Sigmoid colon (tissue), 7 donors: Measurements from ENCODE around the gene COX6A2. TPM values are rescaled to one million over a fixed set of nuclear protein-coding genes. Genes with fewer than 3 reads are reported as not detected.
A peak's percentile ranks its signal among the peaks of the same experiment; 100 is the strongest.

Experiments used
- DNase-seq: peaks from one replicate; pipeline ENCODE4 v3.0.0-alpha.2; 2019
- H3K27ac ChIP-seq, 4 donors: fragments of 200-600 bp; sonication (generic); one replicate each; pipeline ENCODE4 v1.5.1; 2016 to 2019; ENCODE audit warnings: mild to moderate bottlenecking in 1 of 4
- H3K27me3 ChIP-seq, 3 donors: fragments of 200-600 bp; sonication (generic); one replicate each; pipeline ENCODE4 v1.5.1; 2019; ENCODE audit warnings: mild to moderate bottlenecking in 1 of 3
- H3K36me3 ChIP-seq, 4 donors: fragments of 200-600 bp; sonication (generic); one replicate each; pipeline ENCODE4 v1.5.1; 2016 to 2019
- H3K4me1 ChIP-seq, 4 donors: fragments of 200-600 bp; sonication (generic); one replicate each; pipeline ENCODE4 v1.5.1; 2017 to 2019
- H3K4me3 ChIP-seq, 4 donors: fragments of 200-600 bp; sonication (generic); one replicate each; pipeline ENCODE4 v1.5.1; 2017 to 2019; ENCODE audit warnings: mild to moderate bottlenecking in 2 of 4, moderate library complexity in 1 of 4
- H3K9me3 ChIP-seq, 4 donors: fragments of 200-600 bp in 3 of 4; sonication (generic) in 3 of 4; one replicate each; pipeline versions ENCODE4 v1.5.1 to v1.6.1; 2013 to 2019
- CTCF ChIP-seq, 4 experiments: fragments of 450-650 bp in 3 of 4; fragments of 200-600 bp in 1 of 4; IDR thresholded peaks; one replicate each; pipeline ENCODE4 v1.5.1; 2016 to 2019; ENCODE audit warnings: antibody characterized with exemption in 4 of 4, mild to moderate bottlenecking in 3 of 4, moderate library complexity in 2 of 4
- EP300 ChIP-seq, 4 donors: sonication (generic); formaldehyde crosslinking; IDR thresholded peaks; one replicate each; pipeline ENCODE4 v1.6.1; 2017; ENCODE audit warnings: antibody characterized with exemption in 4 of 4
- POLR2A ChIP-seq, 2 donors: fragments of 450-650 bp; IDR thresholded peaks; one replicate each; pipeline ENCODE4 v1.6.1; 2016; ENCODE audit warnings: antibody characterized with exemption in 2 of 2, mild to moderate bottlenecking in 2 of 2, moderate library complexity in 2 of 2
- POLR2AphosphoS5 ChIP-seq, 4 donors: sonication (generic); formaldehyde crosslinking; IDR thresholded peaks; one replicate each; pipeline ENCODE4 v1.6.1; 2017; ENCODE audit warnings: antibody characterized with exemption in 4 of 4
- WGBS, 2 donors: extraction: QIAGEN DNeasy Blood & Tissue Kit; methylation state at CpG; one replicate each; pipeline ENCODE4 v1.1.7; 2013; 5-methylcytosine and 5-hydroxymethylcytosine counted together
- intact Hi-C: fragments of 100-400 bp; cut with DNase I; formaldehyde crosslinking; loops from one replicate; pipeline ENCODE4 v1.15.1; 2023
- polyA plus RNA-seq, 3 donors: library from polyadenylated mRNA; stranded (reverse); fragments of 200-250 nt; gene quantifications; one replicate each; pipeline ENCODE4 v1.2.3, GENCODE V29; 2013
- total RNA-seq, 4 donors: library from RNA; depleted of rRNA; stranded (reverse); fragments of >200 nt; gene quantifications; one replicate each; pipeline ENCODE4 v1.1.0, GENCODE V29; 2016
- donor health status: healthy with polysubstance abuse.
- donor health status: Bipolar disorder and iron deficiency.
- donor health status: healthy.

COX6A2 gene
- total and polyA plus RNA-seq, 7 donors = 0.32 to 4.8 TPM; not detected in 5

DNA sequence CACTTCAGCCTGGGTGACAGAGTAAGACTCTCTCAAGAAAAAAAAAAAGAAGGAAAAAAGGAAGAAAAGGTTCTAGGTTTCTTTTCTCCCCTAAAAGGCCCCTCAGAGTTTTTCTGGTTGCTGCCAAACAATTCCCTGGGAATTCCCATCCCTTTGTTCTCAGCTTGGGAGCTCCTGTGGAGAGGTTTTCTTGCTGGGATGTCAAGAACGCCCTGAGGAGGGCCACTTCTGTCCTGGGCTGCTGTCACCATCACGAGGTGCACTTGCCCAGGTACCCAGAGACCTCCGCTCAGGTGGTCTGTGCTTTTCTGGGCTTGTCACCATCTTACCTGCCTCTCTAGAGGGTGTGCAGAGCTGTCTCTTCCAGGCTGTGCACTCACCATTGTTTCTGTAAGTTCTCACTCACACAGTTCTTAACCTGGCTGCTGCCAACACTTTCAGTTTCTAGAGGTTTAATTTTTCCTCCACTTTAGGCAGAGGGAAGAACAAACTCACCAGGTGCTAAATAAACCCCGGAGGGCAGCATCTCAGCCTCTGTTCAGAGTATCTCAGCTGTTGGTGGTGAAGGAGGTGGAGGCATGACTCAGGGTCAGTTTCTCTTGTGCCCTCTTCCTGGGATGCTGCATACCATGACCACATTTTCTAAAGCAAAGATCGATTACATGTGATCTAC, 2.4 kb upstream of the COX6A2 start:
- Histone ChIP-seq H3K27ac (no peak overlapping the region), H3K36me3 (no peaks in the 10 kb centered on the region), H3K4me1 (peaks cover 0 to 11% (median 10%) of the 10 kb centered on the region in 4 donors), H3K27me3 (no peaks in the 10 kb centered on the region), H3K9me3 (no peaks in the 10 kb centered on the region), H3K4me3 (no peak overlapping the region)
- DNase-seq = peak; percentile 13
- 61 to 65% methylated on average over 5 of the region's 5 CpGs for WGBS, 2 donors
- no peak for TF ChIP-seq CTCF (IDR thresholded peaks at IDR 0.05)
- no peak for TF ChIP-seq EP300 (IDR thresholded peaks at IDR 0.05)
- TF ChIP-seq POLR2A (IDR thresholded peaks at IDR 0.05) = no peak
- no peak for TF ChIP-seq POLR2AphosphoS5 (IDR thresholded peaks at IDR 0.05)
- intact Hi-C loops = no loop called here

DNA sequence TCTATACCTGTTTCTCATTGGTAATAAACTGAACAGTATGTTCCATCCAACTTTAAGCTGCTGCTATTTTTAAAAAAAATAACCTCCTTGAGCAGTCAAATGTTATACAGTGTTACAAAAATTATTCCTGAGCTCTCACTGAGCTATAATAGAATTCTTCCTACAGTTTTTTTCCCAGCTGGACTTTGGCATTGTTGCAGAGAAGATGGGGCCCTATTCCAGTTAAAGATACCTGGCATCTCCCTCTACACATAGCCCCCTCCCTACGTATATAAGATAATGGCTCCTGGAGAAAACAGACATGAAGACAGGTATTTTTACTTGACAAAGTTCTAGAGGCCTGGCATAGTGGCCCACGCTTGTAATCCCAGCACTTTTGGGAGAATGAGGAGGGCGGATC, 1.6 kb upstream of the COX6A2 start:
- intact Hi-C loops = no loop called here
- Histone ChIP-seq H3K4me3 (no peak overlapping the region), H3K27ac (no peak overlapping the region), H3K4me1 (peaks cover 0 to 11% (median 10%) of the 10 kb centered on the region in 4 donors), H3K36me3 (no peaks in the 10 kb centered on the region), H3K9me3 (no peaks in the 10 kb centered on the region), H3K27me3 (no peaks in the 10 kb centered on the region)
- 73 to 86% methylated on average over 3 of the region's 3 CpGs for WGBS, 2 donors
- DNase-seq = no peak
- TF ChIP-seq POLR2A (IDR thresholded peaks at IDR 0.05) = no peak
- TF ChIP-seq EP300 (IDR thresholded peaks at IDR 0.05) = no peak
- no peak for TF ChIP-seq CTCF (IDR thresholded peaks at IDR 0.05)
- TF ChIP-seq POLR2AphosphoS5 (IDR thresholded peaks at IDR 0.05) = no peak

GRCh38 chr16:31429314-31429713, 1.2 kb upstream of the COX6A2 start:
- intact Hi-C loops = no loop called here
- TF ChIP-seq POLR2AphosphoS5 (IDR thresholded peaks at IDR 0.05) = no peak
- no peak for TF ChIP-seq EP300 (IDR thresholded peaks at IDR 0.05)
- no peak for TF ChIP-seq CTCF (IDR thresholded peaks at IDR 0.05)
- no peak for TF ChIP-seq POLR2A (IDR thresholded peaks at IDR 0.05)
- 8 to 23% methylated on average over 1 of the region's 1 CpG for WGBS, 2 donors
- Histone ChIP-seq H3K27ac (no peak overlapping the region), H3K27me3 (no peaks in the 10 kb centered on the region), H3K36me3 (no peaks in the 10 kb centered on the region), H3K4me3 (no peak overlapping the region), H3K4me1 (peaks cover 0 to 11% (median 10%) of the 10 kb centered on the region in 4 donors), H3K9me3 (no peaks in the 10 kb centered on the region)
- DNase-seq = peak; percentile 17

- 70 to 84% methylated on average over 7 of the region's 7 CpGs for WGBS, 2 donors
- Histone ChIP-seq H3K9me3 (no peaks in the 10 kb centered on the region), H3K4me3 (no peak overlapping the region), H3K4me1 (peaks cover 0 to 11% (median 10%) of the 10 kb centered on the region in 4 donors), H3K27me3 (no peaks in the 10 kb centered on the region), H3K27ac (peak overlapping the region in 1 of 4 donors; percentile 67), H3K36me3 (no peaks in the 10 kb centered on the region)
- TF ChIP-seq CTCF (IDR thresholded peaks at IDR 0.05) (no peak), EP300 (IDR thresholded peaks at IDR 0.05) (no peak), POLR2A (IDR thresholded peaks at IDR 0.05) (no peak), POLR2AphosphoS5 (IDR thresholded peaks at IDR 0.05) (no peak)
- DNase-seq = peak; percentile 11
- intact Hi-C loops = no loop called here
These were observed 583 bp upstream of the COX6A2 start for GRCh38 chr16:31428638-31429247.
